DOHH2 (cell line): Measurements from ENCODE around the gene EPB41L2.

Source experiments
- EZH2phosphoT487 ChIP-seq: fragments of 200-600 bp; sonication (generic); IDR thresholded peaks from 2 replicates; pipeline ENCODE4 v1.6.1; 2017; ENCODE audit warnings: borderline replicate concordance, mild to moderate bottlenecking, antibody characterized with exemption, low read length, moderate library complexity, mixed read lengths
- TF ChIP-seq, protein P1 (sequence below): fragments of 200-600 bp; sonication (generic); IDR thresholded peaks from one replicate; pipeline ENCODE4 v1.5.1; 2014; ENCODE audit warnings: antibody characterized with exemption, mild to moderate bottlenecking, low read depth, low read length; ENCODE audit not compliant: poor library complexity, severe bottlenecking

DNA sequence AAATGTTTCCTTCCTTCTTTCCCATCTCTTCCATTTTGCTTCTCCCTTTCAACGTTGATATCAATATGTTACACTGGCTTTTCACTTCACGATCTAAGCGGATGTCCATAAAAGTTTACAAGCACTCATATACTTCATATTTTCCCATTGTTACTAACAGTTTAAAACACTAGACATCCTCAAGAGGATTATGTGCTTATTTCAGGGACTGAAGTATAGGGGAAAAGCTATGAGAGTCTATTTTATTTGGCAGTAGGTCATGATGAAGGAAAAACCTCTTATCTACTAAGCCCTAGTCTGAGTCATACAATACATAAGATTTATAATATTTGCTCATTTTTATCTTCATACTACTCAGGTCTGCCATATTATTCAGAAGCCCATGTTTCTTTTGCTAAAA, 20.6 kb upstream of the EPB41L2 start:
- TF ChIP-seq, protein P1, sequence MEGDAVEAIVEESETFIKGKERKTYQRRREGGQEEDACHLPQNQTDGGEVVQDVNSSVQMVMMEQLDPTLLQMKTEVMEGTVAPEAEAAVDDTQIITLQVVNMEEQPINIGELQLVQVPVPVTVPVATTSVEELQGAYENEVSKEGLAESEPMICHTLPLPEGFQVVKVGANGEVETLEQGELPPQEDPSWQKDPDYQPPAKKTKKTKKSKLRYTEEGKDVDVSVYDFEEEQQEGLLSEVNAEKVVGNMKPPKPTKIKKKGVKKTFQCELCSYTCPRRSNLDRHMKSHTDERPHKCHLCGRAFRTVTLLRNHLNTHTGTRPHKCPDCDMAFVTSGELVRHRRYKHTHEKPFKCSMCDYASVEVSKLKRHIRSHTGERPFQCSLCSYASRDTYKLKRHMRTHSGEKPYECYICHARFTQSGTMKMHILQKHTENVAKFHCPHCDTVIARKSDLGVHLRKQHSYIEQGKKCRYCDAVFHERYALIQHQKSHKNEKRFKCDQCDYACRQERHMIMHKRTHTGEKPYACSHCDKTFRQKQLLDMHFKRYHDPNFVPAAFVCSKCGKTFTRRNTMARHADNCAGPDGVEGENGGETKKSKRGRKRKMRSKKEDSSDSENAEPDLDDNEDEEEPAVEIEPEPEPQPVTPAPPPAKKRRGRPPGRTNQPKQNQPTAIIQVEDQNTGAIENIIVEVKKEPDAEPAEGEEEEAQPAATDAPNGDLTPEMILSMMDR: no peak
- TF ChIP-seq EZH2phosphoT487: no peak
